BLaER1 treated with 17β-estradiol and CSF1 and Interleukin-3, amounts not matched to agents 10 nM and 100 nM (cell line): ENCODE results near the gene UBR3.

Experiments used
- H3K27ac ChIP-seq, 11 experiments: shearing (Covaris generic); formaldehyde crosslinking; 2 replicates each; pipeline ENCODE4 v1.8.1; 2022
- H3K27me3 ChIP-seq, 11 experiments: shearing (Covaris generic); formaldehyde crosslinking; 2 replicates each; pipeline ENCODE4 v1.8.1; 2022
- H3K36me3 ChIP-seq, 11 experiments: shearing (Covaris generic); formaldehyde crosslinking; 2 replicates each; pipeline ENCODE4 v1.8.1; 2022
- H3K4me1 ChIP-seq, 10 experiments: shearing (Covaris generic); formaldehyde crosslinking; 2 replicates each; pipeline ENCODE4 v1.8.1; 2022
- H3K4me2 ChIP-seq, 11 experiments: shearing (Covaris generic); formaldehyde crosslinking; 2 replicates each; pipeline ENCODE4 v1.8.1; 2022
- H3K4me3 ChIP-seq, 10 experiments: shearing (Covaris generic); formaldehyde crosslinking; 2 replicates each; pipeline ENCODE4 v1.8.1; 2022
- H3K9ac ChIP-seq, 11 experiments: shearing (Covaris generic); formaldehyde crosslinking; 2 replicates each; pipeline ENCODE4 v1.8.1; 2022
- H3K9me3 ChIP-seq, 11 experiments: shearing (Covaris generic); formaldehyde crosslinking; replicated peaks in 1 of 11; 2 replicates each; pipeline ENCODE4 v1.8.1; 2022
- H4K20me1 ChIP-seq, 11 experiments: shearing (Covaris generic); formaldehyde crosslinking; 2 replicates each; pipeline ENCODE4 v1.8.1; 2022
- Cebpa-rat ChIP-seq, 11 experiments: shearing (Covaris generic); IDR thresholded peaks; 2 replicates each; pipeline ENCODE4 v1.8.1; 2022

The UBR3 gene

DNA sequence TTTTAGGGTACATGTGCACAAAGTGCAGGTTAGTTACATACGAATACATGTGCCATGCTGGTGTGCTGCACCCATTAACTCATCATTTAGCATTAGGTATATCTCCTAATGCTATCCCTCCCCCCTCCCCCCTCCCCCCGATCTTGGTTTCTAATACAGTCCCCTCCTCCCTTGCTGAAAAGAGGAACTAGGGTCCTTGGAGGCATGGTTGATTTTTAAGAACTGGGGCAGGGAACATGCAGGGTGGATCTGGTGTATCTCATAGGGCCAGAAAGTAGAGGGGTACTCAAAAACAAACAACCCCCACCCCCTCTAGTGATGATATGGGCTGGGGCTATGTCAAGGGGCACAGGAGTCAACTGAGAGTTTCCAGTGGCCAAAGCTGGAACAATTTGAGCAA is 153.4 kb downstream of the UBR3 start:
- no peak for TF ChIP-seq Cebpa-rat (IDR thresholded peaks at IDR 0.05)
- peak overlapping the region in 5 of 11 experiments; percentile 6 to 35 (median 17); a peak in 4 of 22 replicates for H3K4me2 ChIP-seq
- no peak overlapping the region for H3K4me3 ChIP-seq
- H3K27me3 ChIP-seq = no peaks in the 10 kb centered on the region
- peaks cover 12 to 26% (median 15%) of the 10 kb centered on the region in 10 experiments; a peak in 19 of 20 replicates for H3K4me1 ChIP-seq
- no peak overlapping the region for H3K9ac ChIP-seq
- peaks cover 25 to 44% (median 35%) of the 10 kb centered on the region in 11 experiments for H3K36me3 ChIP-seq
- H4K20me1 ChIP-seq = 0 out of 22 replicates have a peak, but pooled peaks cover 0 to 7% (median 0%) of the 10 kb centered on the region in 11 experiments
- peaks cover 11 to 24% (median 19%) of the 10 kb centered on the region in 11 experiments for H3K9me3 ChIP-seq
- H3K27ac ChIP-seq = no peak overlapping the region

DNA sequence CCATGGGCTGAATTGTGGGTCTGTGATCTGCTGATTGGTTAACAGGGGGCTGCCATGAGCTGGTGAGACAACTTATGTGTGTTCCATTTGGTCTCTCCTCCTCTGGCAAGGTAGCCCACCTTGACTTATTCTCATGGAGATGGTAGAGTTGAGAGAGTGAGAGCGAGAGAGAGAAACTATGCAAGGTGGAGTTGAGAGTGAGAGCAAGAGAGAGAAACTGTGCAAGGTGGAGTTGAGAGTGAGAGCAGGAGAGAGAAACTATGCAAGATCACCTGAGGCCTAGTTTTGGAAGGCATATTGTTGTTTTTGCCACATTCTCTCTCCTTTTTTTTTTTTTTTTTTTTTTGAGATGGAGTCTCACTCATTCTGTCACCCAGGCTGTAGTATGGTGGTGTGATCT is 155.7 kb downstream of the UBR3 start:
- Histone ChIP-seq H3K36me3 (peaks cover 14 to 45% (median 27%) of the 10 kb centered on the region in 11 experiments; a peak in 21 of 22 replicates), H3K27me3 (no peaks in the 10 kb centered on the region), H3K9me3 (peaks cover 0 to 3% (median 0%) of the 10 kb centered on the region in 11 experiments; a peak in 2 of 22 replicates), H3K9ac (no peak overlapping the region), H3K27ac (no peak overlapping the region; a peak in 2 of 22 replicates), H3K4me1 (peaks cover 12 to 17% (median 15%) of the 10 kb centered on the region in 10 experiments; a peak in 19 of 20 replicates), H3K4me3 (no peak overlapping the region), H4K20me1 (0 out of 22 replicates have a peak, but pooled peaks cover 0 to 7% (median 0%) of the 10 kb centered on the region in 11 experiments), H3K4me2 (no peak overlapping the region)
- TF ChIP-seq Cebpa-rat (IDR thresholded peaks at IDR 0.05) = no peak

DNA sequence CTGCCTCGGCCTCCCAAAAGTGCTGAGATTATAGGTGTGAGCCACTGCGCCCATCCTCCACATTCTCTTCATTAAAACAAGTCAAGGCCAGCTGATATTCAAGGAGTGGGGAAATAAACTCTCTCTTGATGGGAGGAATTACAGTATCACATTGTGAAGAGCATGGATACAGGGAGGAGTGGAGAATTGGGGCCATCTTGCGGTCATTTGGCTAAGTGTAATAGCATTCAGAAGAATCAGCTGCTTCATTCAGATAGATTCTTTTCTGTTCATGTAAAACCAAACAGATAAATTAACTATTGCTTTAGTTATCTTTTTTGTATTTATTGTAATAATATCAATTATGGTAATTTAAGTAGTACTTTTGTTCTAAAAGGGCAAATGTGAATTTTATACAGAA is 156.3 kb downstream of the UBR3 start:
- H3K4me2 ChIP-seq = no peak overlapping the region
- H3K4me1 ChIP-seq = peaks cover 12 to 15% (median 15%) of the 10 kb centered on the region in 10 experiments; a peak in 19 of 20 replicates
- H3K27ac ChIP-seq = no peak overlapping the region

DNA sequence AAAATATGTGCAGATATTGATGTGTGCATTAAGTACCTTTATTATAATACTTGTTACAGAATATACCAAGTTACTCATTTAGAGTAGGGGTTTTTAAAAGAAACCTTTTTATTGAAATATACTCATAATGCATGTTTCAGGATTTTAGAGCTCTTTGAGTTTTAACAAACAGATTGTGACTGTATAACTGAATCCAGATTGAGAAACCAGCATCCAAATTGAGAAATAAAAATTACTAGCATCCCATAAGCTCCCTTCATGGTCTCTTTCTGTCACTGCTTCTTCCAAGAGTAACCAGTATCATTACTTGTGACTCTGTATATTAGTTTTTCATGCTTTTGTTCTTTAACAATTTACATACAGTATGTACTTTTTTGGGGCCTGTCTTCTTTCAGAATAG is 156.9 kb downstream of the UBR3 start:
- Histone ChIP-seq H3K4me3 (no peak overlapping the region), H3K36me3 (peaks cover 4 to 43% (median 23%) of the 10 kb centered on the region in 11 experiments; a peak in 20 of 22 replicates), H3K4me1 (peaks cover 12 to 15% (median 15%) of the 10 kb centered on the region in 10 experiments; a peak in 19 of 20 replicates), H4K20me1 (no peaks in the 10 kb centered on the region), H3K9me3 (no peaks in the 10 kb centered on the region), H3K27ac (no peak overlapping the region), H3K9ac (no peak overlapping the region), H3K4me2 (no peak overlapping the region), H3K27me3 (no peaks in the 10 kb centered on the region)
- TF ChIP-seq Cebpa-rat (IDR thresholded peaks at IDR 0.05) = no peak

More for the DNA sequence above, 156.3 kb downstream of the UBR3 start:
- Histone ChIP-seq H3K9me3 (no peaks in the 10 kb centered on the region), H3K27me3 (no peaks in the 10 kb centered on the region), H4K20me1 (0 out of 22 replicates have a peak, but pooled peaks cover 0 to 4% (median 0%) of the 10 kb centered on the region in 11 experiments), H3K9ac (no peak overlapping the region), H3K36me3 (peaks cover 11 to 45% (median 25%) of the 10 kb centered on the region in 11 experiments; a peak in 20 of 22 replicates), H3K4me3 (no peak overlapping the region)
- no peak for TF ChIP-seq Cebpa-rat (IDR thresholded peaks at IDR 0.05)

DNA sequence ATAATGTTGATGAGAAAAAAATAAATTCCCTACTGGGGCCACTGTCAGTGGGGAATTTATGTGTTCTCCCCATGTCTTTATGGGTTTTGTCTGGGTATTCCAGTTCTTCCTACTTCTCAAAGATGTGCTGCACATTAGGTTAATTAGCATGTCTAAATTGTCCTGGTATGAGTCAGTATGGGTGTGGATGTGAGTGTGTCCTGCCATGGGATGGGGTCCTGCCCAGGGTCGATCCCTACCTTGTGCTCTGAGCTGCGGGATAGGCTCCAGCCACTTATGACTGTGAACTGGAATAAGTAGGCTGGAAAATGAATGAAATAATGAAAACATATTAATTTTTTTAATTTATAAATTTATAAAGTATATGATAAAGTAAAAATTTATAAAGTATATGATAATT is 167.5 kb downstream of the UBR3 start:
- no peak for TF ChIP-seq Cebpa-rat (IDR thresholded peaks at IDR 0.05)
- no peak overlapping the region for H3K27ac ChIP-seq
- no peak overlapping the region for H3K4me2 ChIP-seq
- H3K4me3 ChIP-seq = no peak overlapping the region
- H3K4me1 ChIP-seq = no peaks in the 10 kb centered on the region
- H4K20me1 ChIP-seq = no peaks in the 10 kb centered on the region
- peaks cover 28 to 87% (median 60%) of the 10 kb centered on the region in 11 experiments for H3K36me3 ChIP-seq
- H3K27me3 ChIP-seq = no peaks in the 10 kb centered on the region
- H3K9ac ChIP-seq = no peak overlapping the region
- H3K9me3 ChIP-seq = peaks cover 21 to 35% (median 29%) of the 10 kb centered on the region in 11 experiments

DNA sequence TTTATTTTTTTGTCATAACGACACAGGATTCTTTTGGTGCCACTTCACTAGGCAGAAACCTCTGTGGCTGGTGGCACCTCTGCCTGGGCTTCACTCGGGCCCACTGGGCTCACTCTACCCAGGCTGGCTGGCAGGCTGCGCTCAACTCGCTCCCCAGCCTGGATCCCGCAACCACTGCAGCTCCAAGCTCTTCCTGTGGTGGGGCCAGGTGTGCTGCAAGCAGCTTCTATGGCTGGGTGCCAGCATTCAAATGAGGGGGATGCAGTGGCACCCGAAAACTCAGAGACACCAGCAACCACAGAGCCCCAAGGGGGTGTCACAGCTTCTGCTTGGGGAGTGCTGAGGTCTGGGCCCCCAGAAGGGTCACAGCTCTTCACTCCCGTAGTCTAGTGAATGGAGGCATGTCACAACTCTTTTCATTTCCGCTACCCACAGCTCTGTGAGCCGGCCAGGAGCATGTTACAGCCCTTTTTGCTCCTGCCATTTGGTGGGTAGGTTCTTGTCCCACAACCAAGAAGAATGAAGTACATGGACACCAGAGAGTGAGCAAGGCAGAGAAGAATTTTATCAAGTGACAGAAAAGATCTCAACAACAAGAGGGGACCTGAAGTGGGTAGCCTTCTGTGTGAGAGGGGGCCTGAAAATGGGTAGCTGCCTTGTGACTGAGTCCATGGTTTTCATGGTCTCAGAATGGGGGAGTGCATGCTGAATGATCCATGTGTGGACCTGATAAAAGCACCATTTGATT is 170.1 kb downstream of the UBR3 start:
- no peak overlapping the region for H3K4me2 ChIP-seq
- no peak for TF ChIP-seq Cebpa-rat (IDR thresholded peaks at IDR 0.05)
- H4K20me1 ChIP-seq = no peaks in the 10 kb centered on the region
- peak overlapping the region in 5 of 10 experiments; percentile 13 to 28 (median 21); a peak in 4 of 20 replicates for H3K4me3 ChIP-seq
- H3K9ac ChIP-seq = no peak overlapping the region
- H3K27ac ChIP-seq = no peak overlapping the region
- H3K4me1 ChIP-seq = no peaks in the 10 kb centered on the region
- no peaks in the 10 kb centered on the region for H3K27me3 ChIP-seq
- peaks cover 40 to 89% (median 67%) of the 10 kb centered on the region in 11 experiments for H3K36me3 ChIP-seq
- H3K9me3 ChIP-seq = peaks cover 21 to 32% (median 26%) of the 10 kb centered on the region in 11 experiments

DNA sequence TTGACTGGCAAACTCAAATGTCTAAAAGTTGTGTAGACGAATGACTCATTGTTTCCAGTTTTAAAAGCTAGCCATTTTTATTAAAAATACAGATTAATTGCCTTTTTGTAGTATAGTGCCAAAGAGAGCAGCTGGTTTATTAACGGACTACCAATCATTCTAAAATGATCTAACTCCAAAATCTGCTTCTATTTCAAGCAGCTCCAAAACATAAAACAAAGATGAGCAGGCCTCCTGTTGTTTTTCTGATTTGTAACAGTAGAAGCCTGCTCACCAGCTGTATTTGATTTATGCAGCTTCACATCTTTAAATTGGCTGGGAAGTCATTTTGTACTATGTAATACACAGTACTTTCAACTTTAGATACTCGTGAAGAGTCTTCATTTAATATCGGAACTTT is 171.8 kb downstream of the UBR3 start:
- no peak overlapping the region for H3K27ac ChIP-seq
- peaks cover 56 to 92% (median 77%) of the 10 kb centered on the region in 11 experiments for H3K36me3 ChIP-seq
- no peaks in the 10 kb centered on the region for H3K27me3 ChIP-seq
- H3K4me3 ChIP-seq = no peak overlapping the region
- H4K20me1 ChIP-seq = no peaks in the 10 kb centered on the region
- no peak overlapping the region for H3K4me2 ChIP-seq
- H3K9ac ChIP-seq = no peak overlapping the region
- no peak for TF ChIP-seq Cebpa-rat (IDR thresholded peaks at IDR 0.05)
- H3K4me1 ChIP-seq = no peaks in the 10 kb centered on the region
- H3K9me3 ChIP-seq = peaks cover 21 to 32% (median 26%) of the 10 kb centered on the region in 11 experiments

DNA sequence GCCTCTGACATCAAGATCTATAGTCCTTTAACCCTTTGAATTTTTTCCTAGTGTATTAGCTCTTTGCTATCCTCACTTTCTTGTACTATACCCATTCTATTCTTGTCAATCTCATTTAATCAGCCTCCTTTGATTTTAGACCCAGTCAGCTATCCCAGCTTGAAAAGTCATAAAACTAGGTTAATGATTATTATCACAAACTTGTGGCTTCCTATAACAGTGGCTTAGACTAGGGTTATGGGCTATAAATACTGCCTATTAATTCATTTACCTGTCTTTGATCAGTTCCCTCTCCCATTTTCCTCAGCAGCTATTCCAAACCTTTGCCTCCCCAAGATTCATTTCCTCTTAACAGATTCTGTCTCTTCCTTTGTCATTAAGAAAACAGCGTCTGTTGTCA is 174.8 kb downstream of the UBR3 start:
- H3K4me3 ChIP-seq = no peak overlapping the region
- peaks cover 0 to 4% (median 0%) of the 10 kb centered on the region in 11 experiments; a peak in 1 of 22 replicates for H4K20me1 ChIP-seq
- H3K4me1 ChIP-seq = no peaks in the 10 kb centered on the region
- no peak overlapping the region for H3K4me2 ChIP-seq
- H3K36me3 ChIP-seq = peaks cover 50 to 92% (median 67%) of the 10 kb centered on the region in 11 experiments
- no peak overlapping the region for H3K9ac ChIP-seq
- H3K27ac ChIP-seq = no peak overlapping the region
- H3K9me3 ChIP-seq = peaks cover 9 to 20% (median 14%) of the 10 kb centered on the region in 11 experiments
- TF ChIP-seq Cebpa-rat (IDR thresholded peaks at IDR 0.05) = no peak
- no peaks in the 10 kb centered on the region for H3K27me3 ChIP-seq

DNA sequence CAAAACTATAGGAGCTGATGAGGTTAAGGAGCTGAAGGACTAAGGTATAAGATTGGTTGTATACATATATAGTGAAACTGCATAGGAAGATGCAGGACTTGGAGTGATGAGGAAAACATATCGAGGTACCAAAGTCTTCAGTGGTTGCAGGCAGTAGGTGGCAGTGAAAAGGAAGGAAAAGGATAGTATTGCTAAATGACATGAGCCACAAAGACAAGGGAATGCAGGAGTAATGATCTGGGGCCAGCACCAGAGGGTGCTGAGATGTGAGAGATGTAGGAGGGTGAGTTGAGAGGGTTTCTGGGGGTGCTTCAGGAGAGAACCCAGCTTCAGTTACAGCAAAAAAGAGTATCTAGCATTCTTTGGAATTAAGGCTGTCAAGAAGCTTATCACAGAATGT is 178.4 kb downstream of the UBR3 start:
- no peak overlapping the region for H3K4me2 ChIP-seq
- TF ChIP-seq Cebpa-rat (IDR thresholded peaks at IDR 0.05) = no peak
- H3K27ac ChIP-seq = no peak overlapping the region

More for the DNA sequence above, 178.4 kb downstream of the UBR3 start:
- Histone ChIP-seq H3K9me3 (no peaks in the 10 kb centered on the region), H3K4me1 (no peaks in the 10 kb centered on the region), H3K9ac (no peak overlapping the region), H3K36me3 (peaks cover 40 to 92% (median 58%) of the 10 kb centered on the region in 11 experiments), H3K4me3 (no peak overlapping the region), H3K27me3 (no peaks in the 10 kb centered on the region), H4K20me1 (peaks cover 0 to 4% (median 0%) of the 10 kb centered on the region in 11 experiments; a peak in 1 of 22 replicates)
